Spleen (tissue), 11 donors: ENCODE data around the gene GPR161. TPM values are rescaled to one million over a fixed set of nuclear protein-coding genes. Genes with fewer than 3 reads are reported as not detected.
A peak's percentile ranks its signal among the peaks of the same experiment; 100 is the strongest.

Source experiments
- DNase-seq: peaks from one replicate; pipeline ENCODE4 v3.0.0-alpha.2; 2020
- H3K27ac ChIP-seq, 8 donors: fragments of 200-600 bp; sonication (generic) in 7 of 8; 1 replicate in 4 of 8; 2 replicates in 4 of 8; pipeline versions ENCODE4 v1.5.0 to v1.8.0; 2016 to 2021; ENCODE audit warnings: inconsistent platforms in 4 of 8, mild to moderate bottlenecking in 4 of 8, moderate library complexity in 1 of 8
- H3K27me3 ChIP-seq, 7 donors: fragments of 200-600 bp; sonication (generic) in 6 of 7; replicated peaks in 1 of 7; 1 replicate in 4 of 7; 2 replicates in 3 of 7; pipeline versions ENCODE4 v1.5.0 to v1.8.0; 2016 to 2021; ENCODE audit warnings: inconsistent platforms in 3 of 7, mild to moderate bottlenecking in 1 of 7
- H3K36me3 ChIP-seq, 6 donors: fragments of 200-600 bp; sonication (generic) in 5 of 6; 1 replicate in 4 of 6; 2 replicates in 2 of 6; pipeline versions ENCODE4 v1.5.0 to v1.8.0; 2016 to 2021; ENCODE audit warnings: inconsistent platforms in 2 of 6
- H3K4me1 ChIP-seq, 6 donors: fragments of 200-600 bp; sonication (generic) in 5 of 6; 1 replicate in 3 of 6; 2 replicates in 3 of 6; pipeline versions ENCODE4 v1.5.0 to v1.8.0; 2016 to 2021; ENCODE audit warnings: inconsistent platforms in 3 of 6
- H3K4me3 ChIP-seq, 8 donors: fragments of 200-600 bp; sonication (generic) in 7 of 8; 1 replicate in 4 of 8; 2 replicates in 4 of 8; pipeline versions ENCODE4 v1.5.0 to v1.8.0; 2016 to 2021; ENCODE audit warnings: inconsistent platforms in 4 of 8, mild to moderate bottlenecking in 4 of 8, moderate library complexity in 2 of 8
- H3K9me3 ChIP-seq, 8 donors: fragments of 200-600 bp; sonication (generic) in 7 of 8; 1 replicate in 4 of 8; 2 replicates in 4 of 8; pipeline versions ENCODE4 v1.5.0 to v1.8.0; 2016 to 2021; ENCODE audit warnings: inconsistent platforms in 4 of 8
- POLR2A ChIP-seq, 3 donors: fragments of 450-650 bp; IDR thresholded peaks; one replicate each; pipeline ENCODE4 v1.5.1; 2017; ENCODE audit warnings: antibody characterized with exemption in 3 of 3, mild to moderate bottlenecking in 1 of 3
- POLR2AphosphoS5 ChIP-seq, 3 donors: sonication (generic); formaldehyde crosslinking; IDR thresholded peaks; one replicate each; pipeline ENCODE4 v1.5.1; 2017; ENCODE audit warnings: antibody characterized with exemption in 3 of 3
- WGBS, 5 donors: extraction: QIAGEN DNeasy Blood & Tissue Kit in 3 of 5; methylation state at CpG; one replicate each; pipeline versions ENCODE4 v1.1.5 to v1.1.7; 2013 to 2018; 5-methylcytosine and 5-hydroxymethylcytosine counted together
- intact Hi-C: fragments of 100-400 bp; cut with DNase I; formaldehyde crosslinking; loops from one replicate; pipeline ENCODE4 v1.15.0; 2023; ENCODE audit warnings: low total_unique reads
- polyA plus RNA-seq, 3 donors: library from polyadenylated mRNA; stranded (reverse); fragments of 200-250 nt; gene quantifications; one replicate each; pipeline ENCODE4 v1.2.1, GENCODE V29; 2013
- total RNA-seq, 7 donors: library from RNA; depleted of rRNA in 3 of 7; stranded (reverse); fragments of >200 nt in 3 of 7; fragmentation: NEBNext Ultra II Directional in 4 of 7; extraction: Animal tissue kit (Norgen Biotek cat#: 25700) in 4 of 7; gene quantifications; one replicate each; pipeline versions ENCODE4 v1.1.0 to v1.2.1, GENCODE V29; 2016 to 2021
- TF ChIP-seq, protein P1 (sequence below), 11 experiments: fragments of 200-600 bp in 7 of 11; fragments of 450-650 bp in 4 of 11; sonication (generic) in 4 of 11; IDR thresholded peaks in 8 of 11; conservative IDR thresholded peaks in 3 of 11; 1 replicate in 7 of 11; 2 replicates in 4 of 11; pipeline versions ENCODE4 v1.4.0 to v1.8.0; 2016 to 2021; ENCODE audit warnings: antibody characterized with exemption in 11 of 11, inconsistent platforms in 4 of 11, mild to moderate bottlenecking in 1 of 11
- donor health status: healthy with polysubstance abuse.
- donor health status: DM: no; HTN: no; CAD: no; lungs with moderate emphysema.
- donor health status: DM: no; HTN: no; CAD: no.
- donor health status: Bipolar disorder and iron deficiency.
- donor health status: healthy.
- donor health status: DM: no; HTN: no; CAD: no.
- donor health status: DM: yes; HTN: yes; CAD: no.

Gene GPR161
- total and polyA plus RNA-seq, 10 donors: 0.53 to 5.5 (median 3.6) TPM

DNA sequence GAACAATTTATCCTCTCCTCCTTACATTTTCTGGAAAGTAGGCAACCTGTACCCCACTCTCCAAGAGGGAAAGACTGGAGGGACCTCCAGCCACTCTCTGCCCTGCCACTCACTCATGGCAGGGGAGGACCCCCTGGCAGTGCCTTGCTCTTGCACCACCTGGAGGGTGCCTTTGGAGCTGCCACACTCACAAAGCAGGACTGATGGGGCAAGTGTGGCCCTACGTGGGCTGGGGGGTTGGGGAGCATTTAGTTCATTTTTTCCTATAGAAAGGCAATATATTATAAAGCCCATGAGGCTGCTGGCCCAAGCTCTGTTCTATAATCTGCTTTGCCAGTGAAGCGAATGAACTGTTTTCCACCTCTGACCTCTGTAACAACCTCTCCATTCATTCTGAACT is 50.3 kb downstream of the GPR161 start:
- Histone ChIP-seq H3K4me1 (peaks cover 0 to 17% (median 7%) of the 10 kb centered on the region in 6 donors), H3K9me3 (no peaks in the 10 kb centered on the region), H3K27me3 (no peaks in the 10 kb centered on the region), H3K36me3 (no peaks in the 10 kb centered on the region), H3K4me3 (no peak overlapping the region), H3K27ac (no peak overlapping the region)
- DNase-seq: no peak
- no peak for TF ChIP-seq POLR2AphosphoS5 (IDR thresholded peaks at IDR 0.05)
- TF ChIP-seq, protein P1, sequence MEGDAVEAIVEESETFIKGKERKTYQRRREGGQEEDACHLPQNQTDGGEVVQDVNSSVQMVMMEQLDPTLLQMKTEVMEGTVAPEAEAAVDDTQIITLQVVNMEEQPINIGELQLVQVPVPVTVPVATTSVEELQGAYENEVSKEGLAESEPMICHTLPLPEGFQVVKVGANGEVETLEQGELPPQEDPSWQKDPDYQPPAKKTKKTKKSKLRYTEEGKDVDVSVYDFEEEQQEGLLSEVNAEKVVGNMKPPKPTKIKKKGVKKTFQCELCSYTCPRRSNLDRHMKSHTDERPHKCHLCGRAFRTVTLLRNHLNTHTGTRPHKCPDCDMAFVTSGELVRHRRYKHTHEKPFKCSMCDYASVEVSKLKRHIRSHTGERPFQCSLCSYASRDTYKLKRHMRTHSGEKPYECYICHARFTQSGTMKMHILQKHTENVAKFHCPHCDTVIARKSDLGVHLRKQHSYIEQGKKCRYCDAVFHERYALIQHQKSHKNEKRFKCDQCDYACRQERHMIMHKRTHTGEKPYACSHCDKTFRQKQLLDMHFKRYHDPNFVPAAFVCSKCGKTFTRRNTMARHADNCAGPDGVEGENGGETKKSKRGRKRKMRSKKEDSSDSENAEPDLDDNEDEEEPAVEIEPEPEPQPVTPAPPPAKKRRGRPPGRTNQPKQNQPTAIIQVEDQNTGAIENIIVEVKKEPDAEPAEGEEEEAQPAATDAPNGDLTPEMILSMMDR (IDR thresholded peaks at IDR 0.05 in 8 of 11, conservative IDR thresholded peaks at IDR 0.05 in 3 of 11): no peak
- TF ChIP-seq POLR2A (IDR thresholded peaks at IDR 0.05): no peak
- intact Hi-C loops: no loop called here
- 68 to 95% (median 86%) methylated on average over 1 to 2 of the region's 2 CpGs for WGBS, 5 donors

DNA sequence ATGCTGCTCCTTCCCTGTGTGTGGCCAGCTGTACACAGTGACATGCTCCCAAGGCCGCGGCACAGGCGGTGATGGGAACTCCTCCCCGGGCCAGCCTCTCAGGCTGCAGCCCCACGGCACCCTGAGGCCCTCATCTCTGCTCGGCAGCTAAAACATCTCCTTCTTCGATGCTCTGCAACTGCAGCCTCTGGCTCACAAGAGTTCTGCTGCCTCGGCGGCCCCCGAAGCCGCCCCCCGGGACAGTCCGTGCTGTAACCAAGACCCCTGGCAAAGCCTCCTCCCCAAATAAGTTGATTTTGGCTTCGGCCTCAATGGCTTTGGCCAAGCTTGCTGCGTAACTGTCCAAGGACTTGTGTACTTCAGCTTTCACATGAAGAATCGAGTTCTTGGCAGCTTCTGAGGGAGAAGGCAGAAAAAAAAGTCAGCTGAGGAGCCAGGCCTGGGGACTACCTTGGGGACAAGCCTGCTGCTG is 51.3 kb downstream of the GPR161 start:
- Histone ChIP-seq H3K27me3 (no peaks in the 10 kb centered on the region), H3K36me3 (no peaks in the 10 kb centered on the region), H3K27ac (no peak overlapping the region), H3K4me1 (peaks cover 0 to 17% (median 7%) of the 10 kb centered on the region in 6 donors), H3K4me3 (no peak overlapping the region), H3K9me3 (no peaks in the 10 kb centered on the region)
- intact Hi-C loops: no loop called here
- no peak for DNase-seq
- 91 to 96% (median 95%) methylated on average over 16 of the region's 16 CpGs for WGBS, 5 donors
- TF ChIP-seq POLR2A (IDR thresholded peaks at IDR 0.05) (no peak), POLR2AphosphoS5 (IDR thresholded peaks at IDR 0.05) (no peak)
- TF ChIP-seq, protein P1 (IDR thresholded peaks at IDR 0.05 in 8 of 11, conservative IDR thresholded peaks at IDR 0.05 in 3 of 11): no peak

DNA sequence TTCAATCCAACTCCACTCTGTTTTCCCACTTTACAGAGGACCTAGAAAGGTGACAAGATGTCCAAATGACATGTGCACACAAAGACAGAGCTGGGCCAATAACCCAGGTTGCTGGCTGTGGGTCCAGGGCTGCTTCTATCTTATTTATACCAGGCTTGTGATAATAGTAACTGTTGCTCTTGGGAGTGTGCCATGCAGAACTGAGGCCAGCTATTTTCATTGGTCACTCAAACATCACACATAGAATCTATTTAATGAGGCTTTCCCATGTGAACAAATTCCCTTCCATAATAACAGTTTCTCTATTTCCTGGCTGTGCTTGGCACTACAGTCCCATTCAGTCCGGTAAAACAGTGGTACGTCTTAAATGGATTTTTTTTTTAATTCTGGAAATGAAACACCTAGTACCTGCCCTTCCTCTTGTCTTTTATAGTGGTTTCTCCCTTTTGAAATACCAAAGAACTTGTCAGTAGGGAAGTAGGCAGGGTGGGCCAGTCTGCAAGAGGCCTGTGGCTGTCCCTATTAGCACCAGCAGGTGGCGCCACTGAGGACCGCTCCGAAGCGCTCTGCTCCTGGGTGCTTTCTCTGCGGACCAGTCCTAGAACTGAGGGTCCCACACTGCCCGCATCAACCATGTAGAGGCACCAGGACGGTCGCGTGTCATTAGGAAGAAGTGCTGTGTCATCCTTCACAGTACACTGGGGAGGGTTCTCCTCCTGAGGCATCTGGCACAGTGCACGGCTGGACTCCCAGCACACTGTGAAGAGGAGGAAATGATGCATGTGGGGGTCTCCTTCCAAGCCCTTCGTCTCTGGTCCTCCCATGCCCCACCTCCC is 52.1 kb downstream of the GPR161 start:
- intact Hi-C loops: no loop called here
- Histone ChIP-seq H3K27me3 (no peaks in the 10 kb centered on the region), H3K27ac (no peak overlapping the region), H3K4me1 (peaks cover 0 to 17% (median 7%) of the 10 kb centered on the region in 6 donors), H3K9me3 (no peaks in the 10 kb centered on the region), H3K36me3 (peaks cover 0 to 4% (median 0%) of the 10 kb centered on the region in 6 donors), H3K4me3 (peak overlapping the region in 1 of 8 donors; percentile 21)
- 26 to 33% (median 30%) methylated on average over 13 of the region's 13 CpGs for WGBS, 5 donors
- TF ChIP-seq, protein P1 (IDR thresholded peaks at IDR 0.05 in 8 of 11, conservative IDR thresholded peaks at IDR 0.05 in 3 of 11): peak; percentile 50 to 91 (median 80)
- TF ChIP-seq POLR2AphosphoS5 (IDR thresholded peaks at IDR 0.05) (peak in 2 of 3 donors; percentile 14 to 24), POLR2A (IDR thresholded peaks at IDR 0.05) (no peak)
- peak; percentile 90 for DNase-seq
